ENCODE data around the gene NCOA3. TPM values are rescaled to one million over a fixed set of nuclear protein-coding genes. Genes with fewer than 3 reads are reported as not detected.
A peak's percentile ranks its signal among the peaks of the same experiment; 100 is the strongest.
"Not testable (repeated sequence)": the region's sequence is repeated elsewhere in the genome, so short reads cannot be mapped to it uniquely, and the experiment has no call there.

Gene NCOA3
- total RNA-seq, 1 experiment from 2014 or later: 96.7 TPM

GRCh38 chr20:47459344-47460073 is 42.2 kb upstream of the NCOA3 start:
- peaks cover 36% of the 10 kb centered on the region for H3K4me1 ChIP-seq
- no peaks in the 10 kb centered on the region for H3K9me3 ChIP-seq
- H3K4me3 ChIP-seq (ENCODE audit: low read depth, low read length): no peak overlapping the region
- peak overlapping the region; percentile 3 for H3K27ac Mint-ChIP-seq (ENCODE audit: unreplicated experiment)
- H3K9me3 Mint-ChIP-seq (ENCODE audit: unreplicated experiment): peaks cover 18% of the 10 kb centered on the region
- no peak for TF ChIP-seq CTCF (IDR thresholded peaks at IDR 0.05; ENCODE audit: insufficient read depth in 1 of 2, low read depth in 1 of 2, low read length in 1 of 2, severe bottlenecking in 1 of 2, unreplicated experiment in 1 of 2)
- no peaks in the 10 kb centered on the region for H3K27me3 Mint-ChIP-seq (ENCODE audit: insufficient read depth, unreplicated experiment)
- no peaks in the 10 kb centered on the region for H3K36me3 ChIP-seq (ENCODE audit: control insufficient read depth, insufficient read depth, low read length)
- ChIA-PET POLR2A (interaction anchor here (0.6 kb wide), 1 partner anchor 42 kb away, joined by 3 read pairs; no protein-coding TSS in a partner anchor), CTCF (interaction anchor here (0.5 to 1.1 kb wide), 2 partner anchors 75 to 142 kb away, joined by 4 to 15 read pairs; no protein-coding TSS in a partner anchor)
- no TSS peak for BruUV-seq (replicated peaks)
- H3K4me1 Mint-ChIP-seq (ENCODE audit: low read depth, unreplicated experiment): peaks cover 39% of the 10 kb centered on the region
- no peak for DNase-seq
- intact Hi-C loops (cut with micrococcal nuclease; ENCODE audit: unreplicated experiment): no loop called here
- H3K27me3 ChIP-seq (replicated peaks; ENCODE audit: control insufficient read depth, insufficient read depth, low read length): no peaks in the 10 kb centered on the region
- H3K36me3 Mint-ChIP-seq (ENCODE audit: insufficient read depth, unreplicated experiment): peaks cover 16% of the 10 kb centered on the region
- H3K4me3 Mint-ChIP-seq (ENCODE audit: unreplicated experiment): no peak overlapping the region

GRCh38 chr20:47460761-47461112 is 41.0 kb upstream of the NCOA3 start:
- H3K9me3 Mint-ChIP-seq (ENCODE audit: unreplicated experiment): peaks cover 14% of the 10 kb centered on the region
- intact Hi-C loops (cut with micrococcal nuclease; ENCODE audit: unreplicated experiment); BruUV-seq (replicated peaks); H3K36me3 ChIP-seq (ENCODE audit: control insufficient read depth, insufficient read depth, low read length); H3K4me3 ChIP-seq (ENCODE audit: low read depth, low read length); H3K9me3 ChIP-seq; DNase-seq; H3K27ac Mint-ChIP-seq (ENCODE audit: unreplicated experiment); H3K4me3 Mint-ChIP-seq (ENCODE audit: unreplicated experiment); H3K27me3 ChIP-seq (replicated peaks; ENCODE audit: control insufficient read depth, insufficient read depth, low read length); POLR2A ChIA-PET; H3K27me3 Mint-ChIP-seq (ENCODE audit: insufficient read depth, unreplicated experiment); CTCF ChIA-PET: not testable (repeated sequence)
- H3K36me3 Mint-ChIP-seq (ENCODE audit: insufficient read depth, unreplicated experiment): peaks cover 14% of the 10 kb centered on the region
- peaks cover 36% of the 10 kb centered on the region for H3K4me1 ChIP-seq
- peaks cover 36% of the 10 kb centered on the region for H3K4me1 Mint-ChIP-seq (ENCODE audit: low read depth, unreplicated experiment)

GRCh38 chr20:47461120-47461685 is 40.5 kb upstream of the NCOA3 start:
- Histone ChIP-seq H3K4me3 (ENCODE audit: low read depth, low read length) (no peak overlapping the region), H3K9me3 (no peaks in the 10 kb centered on the region), H3K36me3 (ENCODE audit: control insufficient read depth, insufficient read depth, low read length) (no peaks in the 10 kb centered on the region), H3K27me3 (replicated peaks; ENCODE audit: control insufficient read depth, insufficient read depth, low read length) (no peaks in the 10 kb centered on the region), H3K4me1 (peaks cover 33% of the 10 kb centered on the region)
- BruUV-seq (replicated peaks): no TSS peak
- POLR2A ChIA-PET: no interaction called here
- no peak overlapping the region for H3K27ac Mint-ChIP-seq (ENCODE audit: unreplicated experiment)
- no peaks in the 10 kb centered on the region for H3K27me3 Mint-ChIP-seq (ENCODE audit: insufficient read depth, unreplicated experiment)
- no peak for TF ChIP-seq CTCF (IDR thresholded peaks at IDR 0.05; ENCODE audit: insufficient read depth in 1 of 2, low read depth in 1 of 2, low read length in 1 of 2, severe bottlenecking in 1 of 2, unreplicated experiment in 1 of 2)
- CTCF ChIA-PET: no interaction called here
- no peak for DNase-seq
- H3K36me3 Mint-ChIP-seq (ENCODE audit: insufficient read depth, unreplicated experiment): peaks cover 14% of the 10 kb centered on the region
- peaks cover 33% of the 10 kb centered on the region for H3K4me1 Mint-ChIP-seq (ENCODE audit: low read depth, unreplicated experiment)
- H3K4me3 Mint-ChIP-seq (ENCODE audit: unreplicated experiment): no peak overlapping the region
- intact Hi-C loops (cut with micrococcal nuclease; ENCODE audit: unreplicated experiment): no loop called here
- H3K9me3 Mint-ChIP-seq (ENCODE audit: unreplicated experiment): peaks cover 14% of the 10 kb centered on the region

- H3K36me3 ChIP-seq (ENCODE audit: control insufficient read depth, insufficient read depth, low read length); H3K9me3 ChIP-seq; H3K4me3 Mint-ChIP-seq (ENCODE audit: unreplicated experiment); POLR2A ChIA-PET; H3K27me3 ChIP-seq (replicated peaks; ENCODE audit: control insufficient read depth, insufficient read depth, low read length); H3K4me3 ChIP-seq (ENCODE audit: low read depth, low read length); DNase-seq; CTCF ChIA-PET; H3K27me3 Mint-ChIP-seq (ENCODE audit: insufficient read depth, unreplicated experiment); BruUV-seq (replicated peaks); intact Hi-C loops (cut with micrococcal nuclease; ENCODE audit: unreplicated experiment); H3K27ac Mint-ChIP-seq (ENCODE audit: unreplicated experiment): not testable (repeated sequence)
- H3K9me3 Mint-ChIP-seq (ENCODE audit: unreplicated experiment): peaks cover 14% of the 10 kb centered on the region
- peaks cover 16% of the 10 kb centered on the region for H3K36me3 Mint-ChIP-seq (ENCODE audit: insufficient read depth, unreplicated experiment)
- H3K4me1 ChIP-seq: peaks cover 33% of the 10 kb centered on the region
- peaks cover 29% of the 10 kb centered on the region for H3K4me1 Mint-ChIP-seq (ENCODE audit: low read depth, unreplicated experiment)
Measured at GRCh38 chr20:47461906-47462305, 39.8 kb upstream of the NCOA3 start.
